Cardiac fibroblast (primary cell): Measurements from ENCODE around the gene MYO1A.

Experiments used
- DNase-seq, 2 donors: peaks; one replicate each; pipeline versions ENCODE4 v3.0.0 to v3.0.0-alpha.2; 2010; ENCODE audit warnings: low read depth in 2 of 2
- H3K4me3 ChIP-seq, 2 donors: replicated peaks in 1 of 2; 1 replicate in 1 of 2; 2 replicates in 1 of 2; pipeline ENCODE4 v1.5.1; 2011; ENCODE audit warnings: low read depth in 2 of 2, low read length in 2 of 2, mild to moderate bottlenecking in 2 of 2, moderate library complexity in 1 of 2
- TF ChIP-seq, protein P1 (sequence below): IDR thresholded peaks from one replicate; pipeline ENCODE4 v1.5.1; 2011; ENCODE audit warnings: low read depth, mild to moderate bottlenecking, low read length, inconsistent platforms

Gene MYO1A

DNA sequence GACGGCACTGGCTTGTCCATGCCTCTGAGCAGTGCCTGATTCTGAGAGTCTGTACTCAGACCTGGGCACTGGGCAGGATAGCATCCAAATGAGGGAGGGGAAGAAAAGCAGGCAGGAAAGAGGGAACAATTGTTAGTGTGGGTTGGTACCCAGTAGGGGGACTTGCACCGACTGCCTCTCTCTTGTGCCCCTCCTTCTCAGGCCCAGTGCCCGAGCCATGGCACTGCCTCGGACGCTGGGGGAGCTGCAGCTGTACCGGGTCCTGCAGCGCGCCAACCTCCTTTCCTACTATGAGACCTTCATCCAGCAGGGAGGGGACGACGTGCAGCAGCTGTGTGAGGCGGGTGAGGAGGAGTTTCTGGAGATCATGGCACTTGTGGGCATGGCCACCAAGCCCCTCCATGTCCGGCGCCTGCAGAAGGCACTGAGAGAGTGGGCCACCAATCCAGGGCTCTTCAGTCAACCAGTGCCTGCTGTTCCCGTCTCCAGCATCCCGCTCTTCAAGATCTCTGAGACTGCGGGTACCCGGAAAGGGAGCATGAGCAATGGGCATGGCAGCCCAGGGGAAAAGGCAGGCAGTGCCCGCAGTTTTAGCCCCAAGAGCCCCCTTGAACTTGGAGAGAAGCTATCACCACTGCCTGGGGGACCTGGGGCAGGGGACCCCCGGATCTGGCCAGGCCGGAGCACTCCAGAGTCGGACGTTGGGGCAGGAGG is 41.2 kb upstream of the MYO1A start:
- DNase-seq = peak in 1 of 2 donors; percentile 49
- TF ChIP-seq, protein P1, sequence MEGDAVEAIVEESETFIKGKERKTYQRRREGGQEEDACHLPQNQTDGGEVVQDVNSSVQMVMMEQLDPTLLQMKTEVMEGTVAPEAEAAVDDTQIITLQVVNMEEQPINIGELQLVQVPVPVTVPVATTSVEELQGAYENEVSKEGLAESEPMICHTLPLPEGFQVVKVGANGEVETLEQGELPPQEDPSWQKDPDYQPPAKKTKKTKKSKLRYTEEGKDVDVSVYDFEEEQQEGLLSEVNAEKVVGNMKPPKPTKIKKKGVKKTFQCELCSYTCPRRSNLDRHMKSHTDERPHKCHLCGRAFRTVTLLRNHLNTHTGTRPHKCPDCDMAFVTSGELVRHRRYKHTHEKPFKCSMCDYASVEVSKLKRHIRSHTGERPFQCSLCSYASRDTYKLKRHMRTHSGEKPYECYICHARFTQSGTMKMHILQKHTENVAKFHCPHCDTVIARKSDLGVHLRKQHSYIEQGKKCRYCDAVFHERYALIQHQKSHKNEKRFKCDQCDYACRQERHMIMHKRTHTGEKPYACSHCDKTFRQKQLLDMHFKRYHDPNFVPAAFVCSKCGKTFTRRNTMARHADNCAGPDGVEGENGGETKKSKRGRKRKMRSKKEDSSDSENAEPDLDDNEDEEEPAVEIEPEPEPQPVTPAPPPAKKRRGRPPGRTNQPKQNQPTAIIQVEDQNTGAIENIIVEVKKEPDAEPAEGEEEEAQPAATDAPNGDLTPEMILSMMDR = peak; percentile 18
- peak overlapping the region; percentile 89 to 93 for H3K4me3 ChIP-seq

DNA sequence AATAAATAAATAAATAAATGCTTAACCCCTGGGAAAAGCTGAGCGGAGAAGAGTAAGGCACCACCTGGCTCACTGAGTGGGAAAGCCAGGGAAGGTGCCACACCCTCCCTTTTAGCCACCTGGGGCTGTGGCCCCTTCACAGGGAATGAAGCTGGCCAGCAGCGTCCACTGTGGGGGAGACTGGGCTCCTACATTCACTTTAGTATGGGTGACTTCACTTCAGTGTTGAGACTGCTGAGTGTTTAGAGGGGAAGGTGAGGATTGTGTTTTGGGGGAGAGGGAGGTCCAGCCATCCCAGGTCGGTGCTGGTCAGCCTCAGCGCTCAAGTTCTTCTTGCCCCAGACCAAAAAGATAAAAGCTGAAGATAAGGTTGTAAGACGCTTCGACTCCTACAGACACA is 40.6 kb upstream of the MYO1A start:
- peak overlapping the region; percentile 89 to 93 for H3K4me3 ChIP-seq
- TF ChIP-seq, protein P1 = no peak
- no peak for DNase-seq

DNA sequence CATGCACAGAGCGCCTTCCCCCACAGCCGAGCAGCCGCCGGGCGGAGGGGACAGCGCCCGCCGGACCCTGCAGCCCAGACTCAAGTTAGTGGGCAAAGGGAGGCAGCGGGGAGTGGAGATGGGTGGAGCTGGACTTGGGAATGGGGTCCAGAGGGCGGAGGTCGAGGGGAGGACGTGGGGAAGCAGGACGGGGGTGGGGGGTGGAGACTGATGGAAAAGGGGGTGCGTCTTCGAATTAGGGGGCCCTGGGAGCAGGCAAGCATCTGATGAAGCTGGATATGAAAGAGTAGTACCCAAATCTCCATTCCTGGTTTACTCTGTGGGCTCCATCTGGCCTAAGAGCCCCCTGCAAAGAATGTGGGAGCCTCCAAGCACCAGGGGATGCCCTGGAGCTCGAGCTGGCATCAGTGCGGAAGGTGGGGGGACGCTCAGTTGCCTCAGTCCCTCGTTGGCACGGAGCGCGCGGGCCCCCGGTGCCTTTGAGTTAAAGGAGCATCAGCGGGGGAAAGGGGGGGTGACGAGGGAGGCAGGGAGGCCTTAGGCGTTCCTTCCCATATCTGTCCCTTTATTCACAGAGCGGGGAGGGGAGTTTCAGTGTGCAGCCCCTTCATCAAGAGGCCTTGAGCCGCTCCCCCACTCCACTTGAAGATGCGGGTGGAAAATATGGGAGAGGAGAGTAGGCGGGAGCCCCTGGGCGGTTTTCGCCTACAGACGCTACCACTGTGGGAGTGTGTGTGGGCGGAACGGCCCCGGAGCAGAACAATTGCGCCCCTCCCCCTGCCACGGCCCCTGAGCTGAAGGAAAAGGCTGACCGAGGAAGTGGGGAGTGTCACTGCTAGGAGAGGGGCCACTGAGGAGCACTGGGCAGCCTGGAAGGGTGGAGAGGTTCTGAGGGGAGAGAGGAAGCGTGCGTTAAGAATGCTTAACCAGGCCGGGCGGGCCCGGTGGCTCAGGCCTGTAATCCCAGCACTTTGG is 39.6 kb upstream of the MYO1A start:
- peak; percentile 69 to 85 for DNase-seq
- H3K4me3 ChIP-seq = peak overlapping the region; percentile 89 to 93
- TF ChIP-seq, protein P1 = no peak

DNA sequence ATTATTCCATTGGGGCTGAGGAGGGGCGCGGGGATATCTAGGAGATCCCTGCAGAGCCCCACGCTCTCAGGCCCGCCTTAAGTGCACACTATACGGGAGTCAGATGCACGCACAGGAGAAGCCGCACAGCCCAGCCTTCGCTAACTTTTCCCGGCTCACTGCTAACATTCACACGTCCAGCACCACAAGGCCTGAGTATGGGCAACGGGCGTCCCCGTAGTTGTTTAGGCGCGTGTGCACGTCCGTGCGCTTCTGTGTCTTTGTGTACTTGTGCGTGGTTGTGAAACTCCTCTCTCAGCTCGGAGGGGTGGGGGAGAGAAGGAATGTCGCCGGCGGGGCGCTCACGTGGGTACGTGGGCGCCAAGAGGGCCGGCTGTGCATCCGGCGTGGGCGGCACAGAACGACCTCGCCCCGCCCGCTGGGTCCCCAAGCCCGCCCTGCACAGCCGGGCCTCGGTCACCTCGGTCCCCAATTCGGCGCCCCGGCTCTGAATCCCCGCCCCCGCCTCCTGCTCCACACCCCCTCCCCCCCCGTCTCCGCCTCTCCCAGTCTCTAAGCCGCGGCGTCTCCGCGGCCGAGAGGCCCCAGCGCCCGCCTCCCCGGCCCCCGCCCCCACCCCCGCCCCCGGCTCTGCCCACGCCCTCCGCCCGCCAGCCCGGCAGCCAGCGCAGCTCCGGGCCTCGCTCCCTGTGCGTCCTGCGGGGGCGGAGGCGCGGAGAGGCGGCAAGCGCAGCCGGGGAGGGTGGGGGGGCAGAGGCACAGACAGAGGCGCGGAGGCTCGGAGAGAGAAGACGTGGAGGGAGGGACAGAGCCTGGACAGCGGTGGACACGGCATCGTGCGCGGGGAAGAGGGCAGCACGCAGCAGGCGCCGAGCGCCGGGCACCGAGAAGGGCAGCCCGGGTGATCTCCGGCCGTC is 38.7 kb upstream of the MYO1A start, which contains the start of gene NAB2:
NAB2 (plus strand) TSS at position 761 of the 917 bp plus-strand sequence. CDS start 158 bp downstream, outside the sequence.
- TF ChIP-seq, protein P1 = no peak
- peak within 1 kb of the TSS; percentile 89 to 93 for H3K4me3 ChIP-seq
- peak; percentile 97 to 99 for DNase-seq

DNA sequence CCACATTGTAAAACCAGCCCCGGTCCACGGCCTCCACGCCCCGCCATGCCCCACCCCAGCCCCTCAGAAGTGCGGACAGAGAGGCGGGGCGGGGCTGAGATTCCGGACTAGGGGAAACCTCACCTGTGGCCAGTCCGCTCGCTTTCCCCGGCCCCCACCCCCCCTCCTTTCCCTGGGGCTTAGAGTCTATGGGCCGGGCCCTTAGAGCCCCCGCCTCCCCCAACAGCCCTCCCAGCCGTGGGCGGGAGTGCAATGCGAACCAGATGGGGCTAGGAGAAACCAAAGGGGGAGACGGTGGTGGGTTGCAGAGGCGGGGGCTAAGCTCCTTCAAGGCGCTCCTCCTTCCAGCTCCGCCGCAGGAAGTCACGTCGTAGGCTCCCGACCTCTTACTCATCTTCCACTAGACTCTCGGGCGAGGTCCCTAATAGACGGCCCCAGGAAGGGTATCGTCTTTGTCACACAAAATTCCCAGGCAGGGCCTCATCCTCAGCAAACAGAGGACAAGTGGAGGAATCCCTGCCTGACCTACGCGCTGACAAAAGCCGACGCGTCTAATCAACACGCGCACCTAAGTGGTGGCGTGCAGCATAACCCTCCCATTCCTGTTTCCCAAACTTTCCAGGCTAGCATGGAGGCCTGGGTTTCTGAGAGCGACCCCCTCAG is 37.9 kb upstream of the MYO1A start:
- TF ChIP-seq, protein P1 = no peak
- DNase-seq = peak; percentile 94 to 99
- peak overlapping the region; percentile 57 to 72 for H3K4me3 ChIP-seq
